HG02943 (cell line): Measurements from ENCODE around the gene FOXK1.

Experiments used
- ATAC-seq: cut with Tn5 transposase; IDR thresholded peaks from one replicate; pipeline ENCODE4 v1.9.1; 2021; ENCODE audit warnings: mild to moderate bottlenecking, low read depth, moderate library complexity; ENCODE audit not compliant: unreplicated experiment

FOXK1 gene

GRCh38 chr7:4809666-4810065 is 127.6 kb downstream of the FOXK1 start:
- no peak for ATAC-seq

GRCh38 chr7:4814433-4814832 is 132.3 kb downstream of the FOXK1 start:
- no peak for ATAC-seq

- ATAC-seq: no peak
Measured at GRCh38 chr7:4815121-4815520, 133.0 kb downstream of the FOXK1 start.

GRCh38 chr7:4815609-4816418 is 133.7 kb downstream of the FOXK1 start:
- ATAC-seq: no peak

GRCh38 chr7:4816419-4817080 is 134.5 kb downstream of the FOXK1 start:
- ATAC-seq: no peak

- ATAC-seq: no peak
Measured at GRCh38 chr7:4817178-4817901, 135.2 kb downstream of the FOXK1 start.

- ATAC-seq: no peak
Measured at GRCh38 chr7:4818000-4818794, 136.1 kb downstream of the FOXK1 start.

- ATAC-seq: no peak
Measured at GRCh38 chr7:4819560-4820404, 137.7 kb downstream of the FOXK1 start.

- ATAC-seq: no peak
Measured at GRCh38 chr7:4820405-4820966, 138.4 kb downstream of the FOXK1 start.
